ENCODE results near the gene MRPL51. TPM values are rescaled to one million over a fixed set of nuclear protein-coding genes. Genes with fewer than 3 reads are reported as not detected.

The MRPL51 gene
- total and polyA plus RNA-seq, 9 of the 15 experiments (the other 6 are each of a cell fraction or from before 2014, with no cell fraction given): 127 to 727 (median 208) TPM

- TF ChIP-seq PREB (CRISPR knock-in tag; IDR thresholded peaks at IDR 0.05) (0 out of 2 replicates have a peak, but pooled peaks have one; percentile 21), VEZF1 (CRISPR knock-in tag; IDR thresholded peaks at IDR 0.05) (peak; percentile 80), TAF7 (tag; IDR thresholded peaks at IDR 0.05) (peak; percentile 50; the same call in 1 of the 2 replicates), BCLAF1 (IDR thresholded peaks at IDR 0.05; ENCODE audit: borderline replicate concordance in 1 of 2, control insufficient read depth in 1 of 2, low read depth in 2 of 2, low read length in 1 of 2) (0 out of 4 replicates have a peak, but pooled peaks of 1 of the 2 experiments have one; percentile 81), GABPB1 (CRISPR knock-in tag; IDR thresholded peaks at IDR 0.05) (peak; percentile 95), NELFE (IDR thresholded peaks at IDR 0.05; ENCODE audit: insufficient read depth, insufficient read length) (no peak), THRAP3 (IDR thresholded peaks at IDR 0.05; ENCODE audit: borderline replicate concordance) (0 out of 2 replicates have a peak, but pooled peaks have one; percentile 63), SLC30A9 (CRISPR knock-in tag; IDR thresholded peaks at IDR 0.05) (no peak), GABPA (tag; conservative IDR thresholded peaks at IDR 0.05; ENCODE audit: low read depth) (peak; percentile 98), KLF13 (tag; IDR thresholded peaks at IDR 0.05; ENCODE audit: borderline replicate concordance, low read depth) (peak; percentile 45; the same call in 1 of the 2 replicates), CXXC5 (CRISPR knock-in tag; IDR thresholded peaks at IDR 0.05) (peak; percentile 31), MNT (conservative IDR thresholded peaks at IDR 0.05) (peak; percentile 63 to 75)
- TF ChIP-seq, protein P1, sequence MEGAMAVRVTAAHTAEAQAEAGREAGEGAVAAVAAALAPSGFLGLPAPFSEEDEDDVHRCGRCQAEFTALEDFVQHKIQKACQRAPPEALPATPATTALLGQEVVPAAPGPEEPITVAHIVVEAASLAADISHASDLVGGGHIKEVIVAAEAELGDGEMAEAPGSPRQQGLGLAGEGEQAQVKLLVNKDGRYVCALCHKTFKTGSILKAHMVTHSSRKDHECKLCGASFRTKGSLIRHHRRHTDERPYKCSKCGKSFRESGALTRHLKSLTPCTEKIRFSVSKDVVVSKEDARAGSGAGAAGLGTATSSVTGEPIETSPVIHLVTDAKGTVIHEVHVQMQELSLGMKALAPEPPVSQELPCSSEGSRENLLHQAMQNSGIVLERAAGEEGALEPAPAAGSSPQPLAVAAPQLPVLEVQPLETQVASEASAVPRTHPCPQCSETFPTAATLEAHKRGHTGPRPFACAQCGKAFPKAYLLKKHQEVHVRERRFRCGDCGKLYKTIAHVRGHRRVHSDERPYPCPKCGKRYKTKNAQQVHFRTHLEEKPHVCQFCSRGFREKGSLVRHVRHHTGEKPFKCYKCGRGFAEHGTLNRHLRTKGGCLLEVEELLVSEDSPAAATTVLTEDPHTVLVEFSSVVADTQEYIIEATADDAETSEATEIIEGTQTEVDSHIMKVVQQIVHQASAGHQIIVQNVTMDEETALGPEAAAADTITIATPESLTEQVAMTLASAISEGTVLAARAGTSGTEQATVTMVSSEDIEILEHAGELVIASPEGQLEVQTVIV (CRISPR knock-in tag; IDR thresholded peaks at IDR 0.05; ENCODE audit: borderline replicate concordance): no peak
Measured at GRCh38 chr12:6492838-6493496, at the start of gene MRPL51 (continued).
